DMS153 treated with DMSO at 0.1 percent for 48 hours (cell line): Measurements from ENCODE around the gene IL21R.
"Not testable (repeated sequence)": the region's sequence is repeated elsewhere in the genome, so short reads cannot be mapped to it uniquely, and the experiment has no call there.

ENCODE experiments used
- DNase-seq: peaks from one replicate; lab custom pipeline; 2025; ENCODE audit not compliant: unreplicated experiment; lab: John Stamatoyannopoulos, UW

Gene IL21R

DNA sequence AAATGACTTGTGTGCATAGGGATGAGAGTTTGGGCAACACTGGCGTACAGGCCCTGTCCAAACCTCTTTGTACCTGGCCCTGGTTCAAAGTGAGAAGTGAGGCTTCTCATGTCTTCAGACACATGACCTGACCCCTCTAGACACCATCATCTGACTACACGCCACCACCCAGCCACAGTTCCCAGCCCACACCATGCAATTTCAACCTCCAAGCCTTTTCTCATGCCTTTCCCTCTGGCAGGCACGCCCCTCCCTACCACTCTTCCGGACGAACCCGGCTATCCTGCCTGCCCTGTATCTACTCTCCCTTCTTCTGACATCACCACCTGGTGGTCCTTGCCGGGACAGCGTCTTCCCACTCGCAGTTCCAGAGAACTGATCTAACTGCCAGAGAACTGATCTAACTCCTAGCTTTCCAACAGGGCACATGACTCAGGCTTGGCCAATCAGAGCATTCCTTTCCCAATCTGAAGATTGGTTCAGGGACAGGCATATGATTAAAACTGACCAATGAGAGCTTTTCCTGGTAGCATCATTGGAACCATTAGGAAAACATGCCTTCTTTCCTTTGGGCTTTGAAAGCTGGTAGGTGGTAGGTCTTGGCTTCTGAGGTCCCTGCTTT, 27.1 kb upstream of the IL21R start:
- no peak for DNase-seq

DNA sequence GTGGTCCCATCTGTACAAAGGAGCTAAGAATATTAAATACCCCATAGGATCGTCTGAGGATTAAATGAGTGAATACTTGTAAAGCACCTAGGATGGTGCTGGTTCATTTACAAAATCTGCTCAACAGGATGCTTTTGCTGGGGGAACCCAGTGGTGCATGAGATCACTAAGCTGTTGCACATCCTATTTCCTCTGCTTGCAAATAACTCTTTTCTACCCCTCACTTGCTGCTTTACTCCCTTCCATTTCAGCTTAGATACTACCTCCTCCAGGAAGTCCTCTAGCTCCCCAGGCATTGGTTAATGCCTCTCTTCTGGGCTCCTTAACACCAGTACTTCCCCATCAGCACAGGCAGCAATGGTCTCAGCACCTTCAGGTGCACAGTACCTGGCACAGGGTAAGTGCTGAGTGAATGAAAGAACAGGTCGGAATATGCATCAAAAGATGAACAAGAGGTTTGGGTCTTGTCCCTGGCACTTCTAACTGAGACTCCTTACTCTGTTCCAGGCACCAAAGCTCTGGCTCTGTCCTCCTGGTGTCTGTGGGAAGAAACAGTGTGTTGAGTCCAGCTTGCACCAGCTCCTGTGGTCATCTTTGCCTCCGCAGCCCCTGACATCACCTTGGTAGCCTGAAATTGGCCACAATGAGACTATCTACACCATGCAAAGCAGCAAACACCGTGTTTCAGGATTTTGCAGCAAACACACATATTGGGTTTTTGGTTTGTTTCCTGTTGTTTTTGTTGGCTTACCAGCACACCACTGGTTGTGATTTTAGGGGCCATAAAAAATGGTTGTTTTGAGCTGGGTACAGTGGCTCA, 24.1 kb upstream of the IL21R start:
- DNase-seq: no peak

DNA sequence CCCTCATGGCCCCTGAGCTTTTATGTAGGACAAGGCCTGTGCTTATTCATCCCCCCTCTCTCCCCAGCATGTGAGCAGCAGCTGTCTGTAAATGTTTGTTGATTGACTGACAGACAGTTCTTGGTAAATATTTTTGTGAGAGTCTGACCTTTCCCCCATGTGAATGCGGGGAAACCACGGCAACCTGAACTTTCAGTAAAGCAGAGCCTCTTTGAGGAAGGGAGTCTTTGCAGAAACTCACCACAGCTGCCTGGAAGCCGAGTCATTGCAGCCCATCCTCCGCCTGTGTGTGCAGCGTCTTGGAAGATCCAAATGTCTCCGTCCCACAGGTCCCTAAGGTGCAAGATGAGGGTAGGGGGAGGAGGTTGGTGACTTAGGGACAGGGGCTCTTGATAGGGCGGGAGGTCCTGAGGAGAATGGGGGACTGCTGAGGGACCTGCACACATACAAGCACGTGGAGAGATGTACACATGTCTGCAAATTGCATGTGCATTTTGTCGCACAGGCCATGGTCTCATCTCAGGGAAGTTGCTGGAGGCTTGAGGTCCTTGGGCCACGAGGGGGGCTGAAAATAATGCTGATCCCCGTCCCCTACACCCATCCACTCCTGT, 23.0 kb upstream of the IL21R start:
- no peak for DNase-seq

DNA sequence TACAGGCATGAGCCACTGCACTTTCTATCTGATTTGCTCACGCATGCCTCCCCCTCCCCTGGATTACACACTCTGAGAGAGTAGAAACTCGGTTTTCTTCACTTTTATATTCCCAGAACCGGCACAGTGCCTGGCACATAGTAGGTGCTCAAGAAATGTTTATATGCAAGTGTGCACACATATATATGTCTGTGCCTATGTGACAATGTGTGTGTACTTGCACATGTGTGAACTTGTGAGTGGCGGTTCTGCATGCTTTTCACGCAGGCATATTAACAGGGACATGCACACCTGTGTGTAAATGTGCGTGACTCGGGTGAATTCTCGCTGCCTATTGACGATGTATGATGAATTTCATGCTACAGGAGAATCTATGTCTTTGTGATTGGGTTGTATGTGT, 22.1 kb upstream of the IL21R start:
- no peak for DNase-seq

DNA sequence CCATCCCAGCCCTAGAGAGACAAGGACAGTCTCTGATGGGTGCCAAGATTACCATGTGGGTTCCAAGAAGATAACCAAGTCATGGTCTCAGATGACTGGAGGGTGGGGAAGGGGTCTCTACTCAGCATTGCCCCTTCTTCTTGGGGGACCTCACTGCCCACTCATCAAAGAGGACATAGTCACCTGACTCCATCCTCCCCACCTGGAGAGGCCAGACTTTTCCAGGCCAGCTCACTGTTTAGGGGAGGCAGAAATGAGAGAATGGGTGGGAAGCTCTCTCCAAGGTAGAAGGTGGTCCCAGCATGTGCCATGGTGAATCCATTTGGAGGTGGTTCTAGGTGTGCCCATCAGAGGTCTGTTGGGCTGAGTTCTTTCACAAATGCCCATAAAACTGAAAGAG, 20.7 kb upstream of the IL21R start:
- DNase-seq: no peak

DNA sequence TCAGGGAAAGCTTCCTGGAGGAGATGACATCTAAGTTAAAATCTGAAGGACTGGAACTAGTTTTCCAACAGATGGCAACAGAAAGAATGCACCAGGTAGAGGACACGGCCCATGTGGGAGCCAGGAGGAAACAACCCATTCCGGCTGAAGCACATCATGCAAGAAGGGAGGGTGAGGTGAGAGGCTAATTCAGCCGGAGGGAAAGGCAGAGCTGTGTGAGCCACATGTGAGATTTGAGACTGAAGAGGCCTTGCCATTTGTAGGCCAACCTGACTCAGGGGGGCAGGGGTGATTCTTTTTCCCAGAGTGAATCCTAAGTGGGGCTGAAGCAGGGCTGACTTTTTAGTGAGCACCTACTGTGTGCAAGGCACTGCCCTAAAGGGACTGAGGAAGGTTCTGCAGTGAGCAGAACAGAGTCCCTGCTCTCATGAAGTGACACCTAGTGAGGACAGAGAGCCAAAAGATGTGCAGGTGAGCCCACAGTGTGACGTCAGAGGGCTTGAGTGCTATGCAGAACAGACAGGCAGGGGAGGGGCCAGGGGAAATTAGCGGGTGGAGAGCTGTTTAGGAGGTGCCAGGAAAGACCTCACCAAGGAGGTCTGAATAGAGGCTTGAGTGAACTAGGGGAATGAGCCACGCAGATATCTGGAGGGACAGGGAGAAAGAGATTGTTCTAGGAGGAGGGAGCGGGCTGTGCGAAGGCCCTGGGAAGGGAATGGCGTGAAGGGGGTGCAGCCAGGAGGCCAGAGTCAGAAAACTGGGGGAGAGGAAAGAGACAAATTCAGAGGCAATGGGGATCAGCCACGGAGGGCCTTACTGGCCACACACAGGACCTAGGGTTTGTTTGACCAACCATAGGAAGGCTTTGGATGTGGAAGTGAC, 19.8 kb upstream of the IL21R start:
- no peak for DNase-seq

DNA sequence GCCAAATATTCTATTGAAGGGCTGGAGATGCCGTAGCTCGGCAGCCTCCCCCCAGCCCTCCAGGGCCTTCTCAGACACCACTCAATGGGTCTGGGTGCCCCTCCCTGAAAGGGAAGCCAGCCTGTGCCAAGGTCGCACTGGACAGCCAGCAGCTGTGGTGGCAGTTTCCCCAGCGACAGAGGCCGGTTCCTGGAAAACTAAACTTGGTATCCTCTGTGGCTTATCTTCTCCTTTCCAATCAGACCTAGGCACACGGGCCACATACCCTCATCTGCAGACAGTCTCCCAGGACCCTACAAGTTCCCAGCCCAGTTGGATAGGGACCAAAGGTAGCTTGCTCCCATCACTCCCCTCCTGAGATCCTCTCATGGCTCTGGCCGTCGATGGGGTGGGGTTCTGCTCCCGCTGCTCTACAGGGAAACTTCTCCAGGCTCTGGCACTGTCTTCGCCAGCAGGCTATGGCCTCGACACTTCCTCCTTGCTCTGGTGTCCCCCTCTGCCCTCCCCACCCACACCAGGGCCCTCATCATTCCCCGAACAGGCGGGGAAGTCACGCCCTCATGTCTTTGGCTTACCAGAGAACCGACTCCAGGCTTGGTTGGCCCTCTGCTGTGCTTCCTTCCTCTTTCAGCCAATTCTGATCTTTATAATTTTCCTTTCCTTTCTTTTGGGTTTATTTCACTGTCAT, 18.3 kb upstream of the IL21R start:
- no peak for DNase-seq

DNA sequence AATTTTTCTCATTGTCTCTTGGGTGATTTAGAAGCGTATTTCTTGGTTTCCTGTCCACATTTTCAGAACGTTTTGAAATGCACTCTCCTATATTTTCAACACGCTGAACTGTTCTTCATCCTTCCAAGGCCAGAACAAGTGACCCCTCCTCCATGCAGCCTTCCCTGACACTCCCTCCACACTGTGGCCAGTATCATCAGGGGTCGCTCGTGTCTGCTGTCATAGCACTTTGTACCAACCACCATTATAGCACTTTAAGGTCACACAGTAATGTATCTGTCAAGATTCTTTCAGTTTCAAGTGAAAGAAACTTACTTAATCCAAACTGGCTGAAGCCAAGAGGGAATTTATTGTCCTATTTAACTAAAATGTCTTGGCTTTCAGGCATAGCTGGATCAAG, 17.5 kb upstream of the IL21R start:
- DNase-seq: no peak

DNA sequence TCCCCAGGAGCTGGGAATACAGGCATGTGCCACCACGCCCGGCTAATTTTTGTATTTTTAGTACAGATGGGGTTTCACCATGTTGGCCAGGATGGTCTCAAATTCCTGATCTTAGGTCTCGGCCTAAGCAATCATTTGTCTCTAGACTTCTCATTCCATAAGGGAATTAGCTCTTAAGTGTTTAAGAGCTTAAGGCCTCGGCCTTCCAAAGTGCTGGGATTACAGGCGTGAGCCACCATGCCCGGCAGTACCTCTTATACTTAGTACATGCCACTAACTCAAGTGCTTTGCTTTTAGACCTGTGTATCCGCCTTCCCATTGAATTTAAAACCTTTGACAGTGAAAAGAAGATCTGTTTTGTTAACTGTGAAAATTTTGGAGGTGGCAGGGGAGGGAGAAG, 16.6 kb upstream of the IL21R start:
- DNase-seq: no peak

DNA sequence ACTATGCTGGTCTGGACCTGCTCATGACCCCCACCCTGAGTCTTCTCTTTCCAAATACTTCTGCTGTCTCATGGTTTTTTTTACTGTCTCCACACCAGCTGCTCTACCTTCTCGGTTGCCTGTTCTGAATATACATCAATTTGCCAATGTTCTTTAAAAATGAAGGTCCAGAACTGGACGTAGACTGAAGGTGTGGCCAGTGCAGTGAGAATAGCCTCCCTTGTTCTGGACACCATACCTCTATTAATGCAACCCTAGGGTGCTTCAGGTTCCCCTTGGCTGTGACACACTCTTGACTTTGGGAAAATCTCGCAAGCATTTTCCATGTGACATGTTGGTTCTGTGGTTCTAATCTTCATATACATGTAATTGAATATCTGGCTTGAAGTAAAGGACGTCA, 15.3 kb upstream of the IL21R start:
- DNase-seq: no peak

DNA sequence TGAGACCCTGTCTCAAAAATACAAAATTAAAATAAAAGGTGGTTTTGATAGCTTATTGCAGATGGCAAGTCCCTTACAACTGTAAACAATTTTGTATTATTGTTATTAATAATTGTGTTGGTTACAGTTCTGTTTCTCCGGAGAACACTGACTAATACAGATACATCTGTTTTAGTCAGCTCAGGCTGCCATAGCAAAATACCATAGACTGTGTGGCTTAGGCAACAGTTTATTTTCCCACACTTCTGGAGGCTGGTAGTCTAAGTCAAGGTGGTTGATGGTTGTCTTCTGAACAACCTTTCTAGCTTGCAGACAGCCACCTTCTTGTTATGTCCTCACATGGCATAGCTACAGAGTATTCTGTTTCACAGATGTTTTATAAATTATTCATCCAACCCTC, 14.2 kb upstream of the IL21R start:
- no peak for DNase-seq

DNA sequence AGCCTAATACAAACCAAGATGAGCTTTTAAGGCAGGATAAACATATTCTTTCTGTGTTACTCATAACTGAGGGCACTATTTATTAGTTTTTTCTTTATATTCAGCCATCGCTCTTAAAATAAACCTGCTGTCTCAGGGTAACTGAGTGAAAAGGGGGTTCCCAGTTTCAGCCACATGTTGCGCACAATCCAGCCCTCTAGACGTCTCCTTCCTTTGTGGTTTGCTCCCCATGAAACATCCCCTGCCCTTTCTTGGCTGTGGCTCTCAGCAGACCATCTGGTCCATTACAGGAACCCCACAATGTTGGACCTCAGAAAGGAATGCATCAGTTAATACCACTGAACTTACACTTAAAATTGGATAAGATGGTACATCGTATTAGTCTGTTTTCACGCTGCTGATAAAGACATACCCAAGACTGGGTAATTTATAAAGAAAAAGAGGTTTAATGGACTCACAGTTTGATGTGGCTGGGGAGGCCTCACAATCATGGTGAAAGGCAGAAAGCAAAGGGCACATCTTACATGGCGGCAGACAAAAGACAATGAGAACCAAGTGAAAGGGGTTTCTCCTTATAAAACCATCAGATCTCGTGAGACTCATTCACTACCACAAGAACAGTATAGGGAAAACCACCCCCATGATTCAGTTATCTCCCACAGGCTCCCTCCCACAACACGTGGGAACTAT, 12.6 kb upstream of the IL21R start:
- no peak for DNase-seq

DNA sequence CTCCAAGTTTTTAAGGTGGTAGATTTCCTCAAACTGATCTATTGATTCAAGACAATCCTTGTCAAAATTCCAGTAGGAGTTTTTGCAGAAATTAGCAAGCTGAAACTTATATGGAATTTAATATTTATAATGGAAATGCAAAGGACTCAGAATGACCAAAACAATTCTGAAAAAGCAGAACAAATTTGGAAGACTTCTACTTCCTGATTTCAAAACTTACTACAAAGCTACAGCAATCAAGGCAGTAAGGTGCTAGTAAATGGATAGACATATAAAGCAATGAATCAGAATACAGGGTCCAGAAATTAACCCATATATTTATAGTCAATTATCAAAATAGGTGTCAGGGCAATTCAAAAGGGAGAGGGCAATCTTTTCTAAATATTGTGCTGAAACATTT, 11.8 kb upstream of the IL21R start:
- no peak for DNase-seq

DNA sequence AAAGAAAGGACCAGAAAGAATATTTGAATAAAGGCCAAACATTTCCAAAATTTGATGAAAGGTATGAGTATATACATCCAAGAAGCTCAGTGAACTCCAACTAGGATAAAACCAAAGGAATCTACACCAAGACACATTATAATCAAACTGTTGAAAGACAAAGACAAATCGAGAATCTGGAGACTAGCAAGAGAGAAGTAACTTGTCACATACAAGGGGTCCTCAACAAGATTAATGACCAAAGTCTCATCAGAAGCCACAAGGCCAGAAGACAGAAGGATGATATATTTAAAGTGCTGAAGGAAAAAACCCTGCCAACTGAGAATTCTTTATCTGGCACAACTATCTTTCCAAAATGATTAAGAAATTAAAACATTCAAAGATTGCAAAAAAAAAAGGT, 9.3 kb upstream of the IL21R start:
- no peak for DNase-seq

DNA sequence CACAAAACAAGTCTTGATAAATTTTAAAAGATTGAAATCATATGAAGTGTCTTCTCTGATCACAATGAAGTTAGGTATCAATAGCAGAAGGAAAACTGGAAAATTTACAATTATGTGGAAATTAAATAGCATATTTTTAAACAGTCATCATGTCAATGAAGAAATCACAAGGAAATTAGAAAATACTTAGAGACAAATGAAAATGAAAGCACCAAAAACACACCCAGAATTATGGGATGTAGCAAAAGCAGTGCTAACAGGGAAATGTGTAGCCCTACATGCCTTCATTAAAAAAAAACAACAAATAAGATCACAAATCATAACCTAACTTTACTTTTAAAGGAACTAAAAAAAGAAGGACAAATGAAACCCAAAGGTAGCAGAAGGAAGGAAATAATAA, 7.5 kb upstream of the IL21R start:
- no peak for DNase-seq

DNA sequence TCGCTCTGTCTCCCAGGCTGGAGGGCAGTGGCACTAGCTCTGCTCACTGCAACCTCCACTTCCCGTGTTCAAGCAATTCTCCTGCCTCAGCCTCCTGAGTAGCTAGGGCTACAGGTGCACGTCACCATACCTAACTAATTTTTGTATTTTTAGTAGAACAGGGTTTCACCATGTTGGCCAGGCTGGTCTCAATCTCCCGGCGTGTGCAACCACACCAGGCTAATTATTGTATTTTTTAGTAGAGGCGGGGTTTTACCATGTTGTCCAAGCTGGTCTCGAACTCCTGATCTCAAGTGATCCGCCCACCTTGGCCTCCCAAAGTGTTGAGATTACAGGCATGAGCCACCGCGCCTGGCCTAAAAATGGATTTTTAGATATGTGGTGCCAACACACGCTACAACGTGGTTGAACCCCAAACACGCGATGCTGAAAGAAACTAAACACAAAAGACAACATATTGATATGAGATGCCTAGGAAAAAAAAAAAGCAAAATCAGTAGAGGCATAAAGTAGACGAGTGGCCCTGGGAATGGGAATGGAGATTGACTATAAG, 3.6 kb upstream of the IL21R start:
- DNase-seq: not testable (repeated sequence)

DNA sequence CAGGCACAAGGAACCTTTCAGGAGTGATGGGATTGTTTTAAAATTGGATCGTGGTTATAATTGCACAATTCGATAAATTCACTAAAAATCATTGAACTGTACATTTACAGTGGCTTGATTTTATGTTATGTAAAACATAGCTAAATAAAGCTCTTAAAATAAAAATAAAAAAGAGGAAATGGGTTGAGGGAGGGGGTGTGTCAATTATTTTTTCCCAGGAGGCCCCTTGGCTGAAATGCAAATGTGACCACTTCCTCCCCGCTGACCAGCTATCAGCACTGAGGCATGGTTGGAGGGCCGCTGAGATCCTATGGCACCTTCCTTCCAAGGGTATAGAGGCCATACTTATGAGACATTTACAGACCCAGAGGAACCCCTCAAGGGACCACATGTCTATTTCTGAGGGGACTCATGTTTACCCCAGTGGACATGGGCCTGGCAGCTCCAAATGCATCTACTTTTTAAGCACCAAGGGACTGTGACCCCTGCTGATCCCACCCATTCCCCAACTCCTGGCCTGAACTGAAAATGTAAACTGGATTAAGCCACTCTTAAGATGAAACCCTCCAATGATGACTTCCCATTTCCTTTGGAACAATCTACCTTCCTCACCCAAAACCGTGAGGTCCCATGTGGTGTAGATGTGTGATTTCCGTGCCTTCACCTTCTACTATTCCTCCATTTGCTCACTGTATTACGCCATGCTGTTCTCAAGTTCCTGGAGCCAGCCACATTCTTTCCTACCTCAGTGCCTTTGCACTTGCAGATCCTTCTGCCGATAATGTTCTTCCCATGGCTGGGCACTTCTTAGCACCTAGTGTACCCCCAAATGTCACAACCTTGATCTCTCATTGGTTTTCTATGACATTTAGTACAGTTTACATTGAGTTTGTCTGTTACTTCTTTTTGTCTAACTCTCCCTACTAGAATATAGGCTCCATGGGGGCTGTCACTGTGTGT, 2.8 kb upstream of the IL21R start:
- no peak for DNase-seq

DNA sequence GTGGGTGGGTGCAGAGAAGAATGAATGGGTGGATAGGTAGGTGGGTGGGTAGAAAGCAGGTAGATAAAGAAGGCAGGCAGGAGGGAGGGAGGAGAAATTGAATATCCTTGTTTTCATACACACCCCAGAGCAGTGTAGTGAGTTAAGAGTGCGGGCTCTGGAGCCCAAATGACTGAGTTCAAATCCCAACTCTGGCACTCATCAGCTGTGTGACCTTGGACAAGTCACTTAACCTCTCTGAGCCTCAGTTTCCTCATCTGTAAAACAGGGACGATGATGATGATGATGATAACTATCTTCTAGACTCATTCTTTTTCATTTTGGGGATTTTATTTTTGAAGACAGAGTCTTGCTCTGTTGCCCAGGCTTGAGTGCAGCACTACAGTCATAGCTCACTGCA, 2.0 kb upstream of the IL21R start:
- no peak for DNase-seq
